ENCODE data around the gene B4GALNT4.

B4GALNT4 gene

GRCh38 chr11:369336-370018, at the start of gene B4GALNT4:
B4GALNT4 (plus strand) TSS chr11:369499; CDS start chr11:369804, 305 bp downstream.
- no peak for DNase-seq

GRCh38 chr11:319888-320273, 49.4 kb upstream of the B4GALNT4 start:
- peak; percentile 9 for DNase-seq

DNA sequence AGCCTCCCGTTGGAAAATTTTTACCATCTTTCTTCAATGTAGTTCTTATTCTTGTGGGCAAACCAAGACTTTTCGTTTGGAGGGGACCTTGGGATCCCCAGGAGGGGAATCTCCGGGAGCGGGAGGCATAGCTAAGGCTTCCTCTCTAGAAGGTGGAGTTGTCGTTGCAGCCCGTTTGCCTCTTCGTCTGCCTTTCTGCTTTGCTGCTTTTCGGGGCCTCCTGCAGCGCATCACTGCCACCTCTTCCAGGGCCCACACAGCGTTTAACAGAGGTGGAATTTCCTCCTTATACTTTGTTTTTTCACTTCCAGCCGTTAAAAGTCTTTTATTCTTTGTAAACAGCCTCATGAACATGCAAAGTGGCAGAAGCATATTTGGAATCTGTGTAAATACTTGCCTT, 45.1 kb upstream of the B4GALNT4 start:
- DNase-seq, result peak; percentile 37

DNA sequence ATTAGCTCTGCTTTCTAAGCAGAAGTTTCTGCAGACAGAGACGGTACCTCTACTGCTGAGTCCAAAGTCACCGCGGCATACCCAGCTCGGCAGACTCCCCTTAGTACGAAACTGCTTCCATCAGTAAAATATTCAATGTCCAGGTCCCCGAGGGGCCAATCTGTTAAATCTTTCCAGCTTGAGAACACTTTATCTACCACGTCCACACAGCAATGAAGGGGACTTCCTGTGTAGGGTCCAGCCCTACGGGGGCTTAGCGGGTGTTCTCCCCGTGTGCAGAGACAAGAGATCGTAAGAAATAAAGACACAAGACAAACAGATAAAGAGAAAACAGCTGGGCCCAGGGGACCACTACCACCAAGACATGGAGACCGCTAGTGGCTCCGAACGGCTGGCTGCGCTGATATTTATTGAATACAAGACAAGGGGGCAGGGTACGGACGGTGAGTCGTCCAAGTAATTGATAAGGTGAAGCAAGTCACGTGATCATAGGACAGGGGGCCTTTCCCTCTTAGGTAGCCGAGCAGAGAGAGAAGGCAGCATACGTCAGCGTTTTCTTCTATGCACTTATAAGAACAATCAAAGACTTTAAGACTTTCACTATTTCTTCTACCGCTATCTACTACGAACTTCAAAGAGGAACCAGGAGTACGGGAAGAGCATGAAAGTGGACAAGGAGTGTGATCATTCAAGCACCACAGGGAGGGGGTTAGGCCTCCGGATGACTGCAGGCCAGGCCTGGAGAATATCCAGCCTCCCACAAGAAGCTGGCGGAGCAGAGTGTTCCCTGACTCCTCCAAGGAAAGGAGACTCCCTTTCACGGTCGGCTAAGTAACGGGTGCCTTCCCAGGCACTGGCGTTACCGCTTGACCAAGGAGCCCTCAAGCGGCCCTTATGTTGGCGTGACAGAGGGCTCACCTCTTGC, 44.4 kb upstream of the B4GALNT4 start:
- peak; percentile 38 for DNase-seq

GRCh38 chr11:325796-326591, 43.3 kb upstream of the B4GALNT4 start:
- DNase-seq, result peak; percentile 43

- no peak for DNase-seq
These were observed 42.8 kb upstream of the B4GALNT4 start for GRCh38 chr11:326592-326841.

GRCh38 chr11:326842-327580, 42.3 kb upstream of the B4GALNT4 start:
- DNase-seq, result peak; percentile 37

DNA sequence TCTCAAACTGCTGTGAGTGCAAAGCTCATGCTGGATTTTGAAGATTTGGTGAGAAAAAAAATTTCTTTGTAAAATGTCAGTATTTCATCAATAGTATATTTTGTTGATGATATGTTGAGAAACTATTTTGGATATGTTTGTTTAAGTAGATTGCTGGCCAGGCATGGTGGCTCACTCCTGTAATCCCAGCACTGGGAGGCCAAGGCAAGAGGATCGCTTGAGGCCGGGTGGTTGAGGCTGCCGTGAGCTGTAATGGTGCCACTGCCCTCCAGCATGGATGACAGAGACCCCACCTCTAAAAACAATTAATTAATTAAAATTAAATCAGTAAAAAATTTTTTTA, 41.7 kb upstream of the B4GALNT4 start:
- DNase-seq, result peak; percentile 7

GRCh38 chr11:328012-328411, 41.3 kb upstream of the B4GALNT4 start:
- peak; percentile 35 for DNase-seq

DNA sequence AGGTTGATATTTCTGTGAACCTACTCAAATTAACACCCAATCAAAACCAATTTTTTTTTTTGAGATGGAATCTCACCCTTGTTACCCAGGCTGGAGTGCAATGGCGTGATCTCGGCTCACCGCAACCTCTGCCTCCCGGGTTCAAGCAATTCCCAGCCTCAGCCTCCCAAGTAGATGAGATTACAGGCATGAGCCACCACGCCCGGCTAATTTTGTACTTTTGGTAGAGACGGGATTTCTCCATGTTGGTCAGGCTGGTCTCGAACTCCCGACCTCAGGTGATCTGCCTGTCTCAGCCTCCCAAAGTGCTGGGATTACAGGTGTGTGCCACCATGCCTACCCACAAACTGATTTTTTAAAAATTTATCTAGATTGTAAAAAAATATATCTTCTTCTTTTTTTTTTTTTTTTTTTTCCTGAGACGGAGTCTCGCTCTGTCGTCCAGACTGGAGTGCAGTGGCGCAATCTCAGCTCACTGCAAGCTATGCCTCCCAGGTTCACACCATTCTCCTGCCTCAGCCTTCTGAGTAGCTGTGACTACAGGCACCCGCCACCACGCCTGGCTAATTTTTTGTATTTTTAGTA, 40.7 kb upstream of the B4GALNT4 start:
- peak; percentile 4 for DNase-seq

GRCh38 chr11:329886-330253, 39.4 kb upstream of the B4GALNT4 start:
- DNase-seq, result peak; percentile 8

DNA sequence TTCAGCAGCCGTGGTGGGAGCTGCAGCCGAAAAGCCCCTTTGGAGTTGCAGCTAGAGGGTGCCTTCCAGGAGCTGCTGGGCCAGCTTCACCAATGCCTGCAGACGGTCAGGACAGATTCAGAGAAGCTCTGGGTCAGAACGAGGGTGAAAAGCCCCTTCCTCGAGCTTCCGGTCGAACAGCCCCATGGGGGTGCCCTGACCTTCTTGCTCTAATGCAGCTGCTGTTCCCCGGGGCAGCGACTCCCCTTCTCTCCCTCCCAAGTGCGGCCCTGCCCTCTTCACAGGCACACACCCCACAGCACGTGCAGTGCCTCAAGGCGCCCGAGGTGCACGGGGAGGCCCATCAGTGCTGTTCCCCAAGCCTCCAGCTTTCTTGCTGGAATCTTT, 39.0 kb upstream of the B4GALNT4 start:
- DNase-seq, result peak; percentile 41

- peak; percentile 35 for DNase-seq
These were observed 38.5 kb upstream of the B4GALNT4 start for GRCh38 chr11:330694-331357.

GRCh38 chr11:331358-332060, 37.8 kb upstream of the B4GALNT4 start:
- peak; percentile 53 for DNase-seq

- DNase-seq, result peak; percentile 29
These were observed 36.4 kb upstream of the B4GALNT4 start for GRCh38 chr11:332651-333480.

GRCh38 chr11:333616-334263, 35.6 kb upstream of the B4GALNT4 start:
- DNase-seq, result peak; percentile 26

DNA sequence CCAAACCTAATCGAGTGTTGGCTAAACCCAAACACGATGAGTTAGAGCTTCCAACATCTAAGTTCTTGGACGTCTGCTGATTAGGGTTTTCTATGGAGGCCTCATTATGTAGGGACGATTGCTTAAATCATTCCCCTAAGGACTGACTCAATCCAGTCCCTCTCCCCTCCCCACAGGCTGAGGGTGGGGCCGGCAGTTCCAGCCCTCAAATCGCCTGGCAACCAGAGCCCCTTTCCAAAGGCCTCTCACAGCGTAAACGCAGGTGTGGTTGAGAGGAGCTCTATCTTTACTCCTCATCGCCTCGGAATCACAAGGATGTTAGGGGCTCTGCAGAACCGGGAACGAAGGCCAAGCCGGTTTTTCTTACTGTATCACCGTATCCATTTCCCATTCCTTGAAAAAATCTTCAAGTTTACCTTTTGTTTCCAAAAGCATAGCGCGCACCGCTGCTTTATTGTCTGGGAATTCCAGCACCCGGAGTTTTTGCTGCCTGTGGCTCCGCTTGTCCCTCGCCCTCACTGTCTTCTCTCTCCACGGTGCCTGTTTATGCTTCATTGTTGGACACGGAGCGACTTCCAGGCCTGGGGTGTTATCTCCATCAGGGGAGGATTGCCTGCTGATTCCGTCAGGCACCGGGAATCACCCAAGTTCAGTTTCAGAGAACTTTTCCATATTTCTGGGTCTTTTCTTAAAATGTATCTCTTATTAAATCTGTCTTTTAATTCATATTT, 34.9 kb upstream of the B4GALNT4 start:
- peak; percentile 83 for DNase-seq

DNA sequence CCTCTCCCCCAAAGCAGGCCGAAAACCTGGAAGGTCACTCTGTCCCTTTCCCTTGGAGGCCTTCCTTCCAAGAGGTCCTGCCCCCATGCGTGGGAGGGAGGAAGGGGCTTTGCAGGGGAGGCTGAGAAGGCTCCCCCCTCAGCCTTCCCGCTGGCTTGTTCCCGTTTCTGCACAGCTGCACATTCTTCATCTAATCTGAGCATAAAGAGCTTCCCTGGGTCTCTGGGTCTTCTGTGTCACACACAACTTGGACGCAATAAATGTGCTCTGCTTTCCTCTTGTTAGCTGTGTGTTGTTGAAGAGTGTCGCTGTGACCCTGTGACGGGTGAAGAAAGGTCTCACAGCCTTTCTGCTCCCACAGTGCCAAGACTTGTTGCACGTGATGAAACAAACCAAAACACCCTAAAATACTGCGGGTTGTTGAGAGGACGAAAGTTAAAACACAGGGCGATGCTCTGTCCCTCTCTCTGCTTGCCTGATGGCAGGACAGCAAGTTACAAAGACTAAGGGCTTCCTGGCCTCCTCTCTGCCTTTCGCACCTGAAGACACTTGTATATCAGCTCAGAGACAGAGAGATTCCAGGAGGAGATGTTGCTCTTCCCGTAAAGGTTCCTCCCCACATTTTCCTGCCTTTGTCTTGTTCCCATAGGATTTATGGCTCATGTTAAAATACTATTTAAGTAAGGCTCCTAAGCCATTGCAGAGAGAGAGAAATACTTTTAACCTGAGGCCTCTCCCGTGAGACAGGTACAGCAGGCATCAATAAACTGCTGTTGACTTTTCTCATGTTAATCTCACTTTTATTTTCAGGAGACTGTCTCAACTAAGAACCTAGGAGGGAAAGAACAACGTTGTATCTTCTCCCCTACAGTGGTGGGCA, 33.3 kb upstream of the B4GALNT4 start:
- peak; percentile 49 for DNase-seq

Data from islet precursor cell (in vitro differentiated cells).